Spleen (tissue), 7 donors: ENCODE results near the gene SLCO4A1.

Experiments used
- POLR2A ChIP-seq, 3 donors: fragments of 450-650 bp; IDR thresholded peaks; one replicate each; pipeline ENCODE4 v1.5.1; 2017; ENCODE audit warnings: antibody characterized with exemption in 3 of 3, mild to moderate bottlenecking in 1 of 3
- POLR2AphosphoS5 ChIP-seq, 3 donors: sonication (generic); formaldehyde crosslinking; IDR thresholded peaks; one replicate each; pipeline ENCODE4 v1.5.1; 2017; ENCODE audit warnings: antibody characterized with exemption in 3 of 3
- TF ChIP-seq, protein P1 (sequence below), 11 experiments: fragments of 200-600 bp in 7 of 11; fragments of 450-650 bp in 4 of 11; sonication (generic) in 4 of 11; IDR thresholded peaks in 8 of 11; conservative IDR thresholded peaks in 3 of 11; 1 replicate in 7 of 11; 2 replicates in 4 of 11; pipeline versions ENCODE4 v1.4.0 to v1.8.0; 2016 to 2021; ENCODE audit warnings: antibody characterized with exemption in 11 of 11, inconsistent platforms in 4 of 11, mild to moderate bottlenecking in 1 of 11
- donor health status: DM: no; HTN: no; CAD: no; lungs with moderate emphysema.
- donor health status: DM: no; HTN: no; CAD: no.
- donor health status: DM: no; HTN: no; CAD: no.

DNA sequence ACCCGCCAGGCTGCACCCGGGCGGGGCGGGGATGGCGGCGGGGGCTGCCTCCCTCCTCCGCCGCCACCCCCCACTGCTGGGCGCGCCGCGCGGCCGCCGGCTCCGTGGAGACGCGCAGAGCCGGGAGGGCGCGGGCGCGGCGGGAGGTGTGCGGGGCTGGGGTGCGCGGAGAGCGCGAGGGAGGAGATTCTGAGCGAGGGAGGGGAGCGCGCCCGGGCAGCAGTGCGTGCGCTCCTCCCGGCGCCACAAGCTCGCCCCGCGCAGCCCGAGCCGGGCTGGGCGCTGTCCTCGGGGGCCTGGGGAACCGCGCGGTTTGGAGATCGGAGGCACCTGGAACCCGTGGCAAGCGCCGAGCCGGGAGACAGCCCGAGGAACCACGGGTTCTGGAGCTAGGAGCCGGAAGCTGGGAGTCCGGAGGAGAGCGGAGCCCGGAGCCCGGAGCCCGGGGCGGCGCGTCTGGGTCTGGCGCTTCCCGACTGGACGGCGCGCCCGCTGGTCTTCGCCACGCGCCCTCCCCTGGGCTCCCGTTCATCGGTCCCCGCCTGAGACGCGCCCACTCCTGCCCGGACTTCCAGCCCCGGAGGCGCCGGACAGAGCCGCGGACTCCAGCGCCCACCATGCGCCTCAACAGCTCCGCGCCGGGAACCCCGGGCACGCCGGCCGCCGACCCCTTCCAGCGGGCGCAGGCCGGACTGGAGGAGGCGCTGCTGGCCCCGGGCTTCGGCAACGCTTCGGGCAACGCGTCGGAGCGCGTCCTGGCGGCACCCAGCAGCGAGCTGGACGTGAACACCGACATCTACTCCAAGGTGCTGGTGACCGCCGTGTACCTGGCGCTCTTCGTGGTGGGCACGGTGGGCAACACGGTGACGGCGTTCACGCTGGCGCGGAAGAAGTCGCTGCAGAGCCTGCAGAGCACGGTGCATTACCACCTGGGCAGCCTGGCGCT lies 66.6 kb downstream of the SLCO4A1 start, which contains the start of gene NTSR1:
- TF ChIP-seq POLR2A (IDR thresholded peaks at IDR 0.05) (no peak), POLR2AphosphoS5 (IDR thresholded peaks at IDR 0.05) (no peak)
- TF ChIP-seq, protein P1, sequence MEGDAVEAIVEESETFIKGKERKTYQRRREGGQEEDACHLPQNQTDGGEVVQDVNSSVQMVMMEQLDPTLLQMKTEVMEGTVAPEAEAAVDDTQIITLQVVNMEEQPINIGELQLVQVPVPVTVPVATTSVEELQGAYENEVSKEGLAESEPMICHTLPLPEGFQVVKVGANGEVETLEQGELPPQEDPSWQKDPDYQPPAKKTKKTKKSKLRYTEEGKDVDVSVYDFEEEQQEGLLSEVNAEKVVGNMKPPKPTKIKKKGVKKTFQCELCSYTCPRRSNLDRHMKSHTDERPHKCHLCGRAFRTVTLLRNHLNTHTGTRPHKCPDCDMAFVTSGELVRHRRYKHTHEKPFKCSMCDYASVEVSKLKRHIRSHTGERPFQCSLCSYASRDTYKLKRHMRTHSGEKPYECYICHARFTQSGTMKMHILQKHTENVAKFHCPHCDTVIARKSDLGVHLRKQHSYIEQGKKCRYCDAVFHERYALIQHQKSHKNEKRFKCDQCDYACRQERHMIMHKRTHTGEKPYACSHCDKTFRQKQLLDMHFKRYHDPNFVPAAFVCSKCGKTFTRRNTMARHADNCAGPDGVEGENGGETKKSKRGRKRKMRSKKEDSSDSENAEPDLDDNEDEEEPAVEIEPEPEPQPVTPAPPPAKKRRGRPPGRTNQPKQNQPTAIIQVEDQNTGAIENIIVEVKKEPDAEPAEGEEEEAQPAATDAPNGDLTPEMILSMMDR (IDR thresholded peaks at IDR 0.05 in 8 of 11, conservative IDR thresholded peaks at IDR 0.05 in 3 of 11) = no peak
